Fibroblast of the conjunctiva (primary cell): ENCODE results near the gene TRERF1.
"Not testable (repeated sequence)": the region's sequence is repeated elsewhere in the genome, so short reads cannot be mapped to it uniquely, and the experiment has no call there.

Experiments used
- DNase-seq: peaks from one replicate; pipeline ENCODE4 v3.0.0-alpha.2; 2010; ENCODE audit warnings: low read depth

Gene TRERF1

DNA sequence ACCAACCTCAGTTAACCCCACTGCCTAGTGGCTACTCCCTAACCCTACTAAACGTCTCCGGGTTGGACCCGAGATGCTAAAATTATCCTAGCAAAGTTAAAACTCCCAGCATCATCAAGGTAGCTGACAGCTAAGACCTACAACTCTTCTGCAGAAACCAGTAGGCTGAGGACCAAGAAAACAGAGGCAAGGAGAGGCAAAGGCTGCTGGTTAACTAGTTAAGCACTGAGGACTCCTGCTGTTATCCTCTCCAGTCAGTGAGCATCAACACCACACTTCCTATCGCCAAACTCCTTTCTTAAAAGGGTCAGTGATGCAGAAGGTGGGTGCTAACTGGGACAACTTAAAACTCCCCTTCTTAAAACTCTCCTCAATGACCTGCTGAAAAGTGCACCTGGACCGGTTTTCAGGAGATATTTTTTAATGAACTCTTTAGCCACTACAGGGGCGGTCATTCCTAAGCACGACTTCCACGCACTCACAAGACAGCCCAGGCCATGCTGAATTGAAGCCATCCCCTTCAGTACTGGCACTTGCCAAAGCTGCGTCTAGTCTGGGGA, 1.7 kb downstream of the TRERF1 start:
- DNase-seq = no peak

DNA sequence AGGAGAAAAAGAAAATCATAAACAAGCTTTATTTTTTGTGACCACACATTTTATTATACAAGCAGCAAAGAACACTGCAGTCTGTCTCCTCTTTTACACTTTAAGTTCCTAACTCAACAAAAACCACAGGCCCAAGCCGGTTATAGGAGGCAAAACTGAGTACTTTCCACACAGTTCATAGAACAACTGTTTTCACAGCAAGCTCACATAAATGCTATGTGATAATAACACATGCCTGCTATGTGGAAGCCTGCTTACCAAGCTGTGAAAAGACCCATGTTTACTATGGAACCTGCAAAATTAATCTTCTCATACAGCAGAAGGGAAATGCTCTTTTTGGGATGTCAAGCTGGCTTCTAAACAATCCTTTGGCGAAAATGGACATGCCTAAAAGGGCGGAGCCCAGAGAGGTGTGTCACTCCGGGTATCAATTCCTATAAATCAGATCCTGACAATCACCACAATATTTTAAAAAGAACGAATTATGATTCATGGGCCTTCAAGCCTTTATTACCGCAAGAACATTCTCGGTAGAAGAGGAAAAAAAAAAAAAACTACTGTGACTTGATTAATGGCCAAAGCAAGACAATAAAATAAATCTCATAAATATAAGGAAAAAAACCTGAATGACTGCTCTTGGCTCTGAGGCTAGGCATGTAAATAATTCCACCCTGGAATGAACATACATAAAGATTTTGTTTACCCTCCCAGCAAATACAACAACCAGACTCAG, 2.6 kb downstream of the TRERF1 start:
- no peak for DNase-seq

DNA sequence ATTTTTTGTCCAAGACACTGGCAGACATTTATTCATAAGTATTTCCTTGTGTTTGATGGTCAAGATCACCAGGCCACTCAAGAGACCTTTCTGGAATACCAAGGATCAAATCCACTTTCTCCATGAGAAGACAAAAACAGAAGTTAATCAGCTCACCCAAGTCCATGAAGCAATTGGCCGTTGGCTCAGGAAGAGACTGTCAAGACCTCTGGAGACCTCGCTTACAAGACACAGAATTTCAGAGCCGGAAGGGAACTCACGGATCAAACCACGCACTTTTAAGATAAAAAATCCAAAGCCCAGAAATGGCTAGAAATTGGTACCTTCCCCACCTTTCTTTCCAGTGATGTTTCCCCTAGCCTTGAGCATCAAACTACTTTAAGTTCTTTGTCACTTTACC, 3.3 kb downstream of the TRERF1 start:
- no peak for DNase-seq

DNA sequence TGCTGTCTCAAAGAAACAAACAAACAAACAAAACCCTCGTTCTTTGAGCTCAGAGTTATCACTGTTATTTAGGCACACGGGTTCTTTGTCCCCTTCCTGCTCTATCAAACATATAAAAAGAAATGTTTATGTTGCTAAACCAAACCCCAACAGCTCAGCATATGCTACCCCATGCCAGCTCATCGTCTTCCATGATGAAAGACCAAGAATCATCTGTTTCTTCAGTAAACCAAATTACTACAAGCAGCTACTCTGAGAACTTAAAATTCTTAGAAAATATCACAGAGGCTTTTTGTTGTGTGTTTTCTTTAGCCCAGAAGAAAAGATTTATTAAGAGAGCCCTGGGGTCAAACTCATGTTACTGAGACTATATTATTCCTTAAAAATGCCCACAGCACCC, 4.7 kb downstream of the TRERF1 start:
- no peak for DNase-seq

DNA sequence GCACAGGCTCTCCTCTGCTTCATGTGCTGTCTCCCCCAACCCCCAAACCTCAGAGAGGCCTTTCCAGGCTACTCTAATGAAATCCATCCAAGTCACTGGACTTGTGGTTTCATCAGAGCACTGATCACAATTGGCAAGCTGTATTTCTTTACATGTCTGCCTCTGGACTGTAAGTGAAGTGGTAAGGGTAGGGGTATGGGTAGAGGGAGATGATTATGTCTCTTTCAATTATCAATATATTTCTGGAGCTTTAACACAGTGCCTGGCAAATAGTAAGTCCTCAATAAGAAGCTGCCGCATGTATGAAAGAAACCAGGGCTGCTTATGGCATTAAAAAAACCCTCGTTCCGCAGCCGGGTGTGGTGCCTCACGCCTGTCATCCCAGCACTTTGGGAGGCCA, 5.4 kb downstream of the TRERF1 start:
- no peak for DNase-seq

DNA sequence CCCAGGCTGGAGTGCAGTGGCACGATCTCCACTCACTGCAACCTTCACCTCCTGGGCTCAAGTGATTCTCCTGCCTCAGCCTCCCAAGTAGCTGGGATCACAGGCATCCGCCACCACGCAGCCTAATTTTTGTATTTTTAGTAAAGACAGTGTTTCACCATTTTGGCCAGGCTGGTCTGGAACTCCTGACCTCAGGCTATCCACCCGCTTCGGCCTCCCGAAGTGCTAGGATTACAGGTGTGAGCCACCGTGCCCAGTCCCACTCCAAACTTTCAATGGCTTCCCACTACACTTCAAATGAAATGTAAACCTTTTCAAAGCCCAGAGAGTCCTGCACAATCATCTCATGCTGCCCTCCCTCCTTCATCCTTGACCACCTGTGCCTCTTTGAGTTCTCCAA, 5.8 kb downstream of the TRERF1 start:
- DNase-seq = not testable (repeated sequence)

DNA sequence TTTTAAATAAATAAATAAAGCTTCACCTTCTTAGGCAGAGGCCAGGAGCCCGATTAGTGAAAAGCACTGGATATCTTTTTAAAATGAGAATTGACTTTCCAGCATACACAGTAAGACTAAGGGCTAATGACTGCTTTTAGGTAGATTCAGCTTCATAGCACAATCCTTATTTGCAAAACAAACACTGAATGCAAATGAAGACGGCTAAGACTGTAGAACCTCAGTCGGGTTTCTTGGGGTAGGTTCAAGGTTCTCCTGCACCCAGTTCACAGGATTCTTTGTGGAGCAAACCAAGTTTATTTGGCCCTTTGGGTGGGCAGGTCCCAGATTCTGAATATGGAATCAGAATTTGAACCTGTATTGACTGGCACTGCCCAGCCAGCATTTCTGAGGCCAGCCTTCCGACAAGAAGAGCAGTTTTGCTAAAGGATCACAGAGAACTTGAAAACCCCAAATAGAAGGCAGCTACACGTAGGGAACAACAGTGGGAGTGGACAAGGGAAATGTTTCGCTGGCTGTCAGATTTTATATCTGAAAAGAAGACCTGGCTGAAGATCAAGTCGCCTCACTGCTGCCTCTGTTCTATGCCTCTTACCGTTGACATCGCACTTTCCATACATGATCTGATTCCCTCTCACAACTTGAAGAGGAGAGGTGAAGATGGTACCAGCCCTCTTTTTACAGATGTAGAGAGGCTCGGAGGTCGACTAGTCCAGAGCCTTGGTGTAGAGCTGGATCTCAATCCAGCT, 8.2 kb downstream of the TRERF1 start:
- DNase-seq = no peak

DNA sequence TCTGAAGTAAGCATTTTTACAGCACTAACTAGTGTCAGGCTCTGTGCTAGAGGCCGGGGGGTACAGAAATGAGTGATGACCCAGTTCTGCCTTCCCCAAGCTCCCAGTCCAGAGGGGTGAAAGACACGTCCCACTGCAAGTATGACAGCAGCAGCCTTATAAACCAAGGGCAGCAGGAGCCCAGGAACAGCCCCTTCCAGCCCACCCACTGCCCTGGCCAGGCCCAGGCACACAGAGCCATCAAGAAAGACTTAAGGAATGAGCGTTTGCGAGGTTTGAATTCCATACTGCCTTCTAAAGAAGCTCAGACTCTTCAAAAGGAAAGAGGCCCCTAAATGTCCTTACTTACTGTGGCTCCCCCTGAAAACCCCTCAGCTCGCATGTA, 10.0 kb downstream of the TRERF1 start:
- DNase-seq = no peak

DNA sequence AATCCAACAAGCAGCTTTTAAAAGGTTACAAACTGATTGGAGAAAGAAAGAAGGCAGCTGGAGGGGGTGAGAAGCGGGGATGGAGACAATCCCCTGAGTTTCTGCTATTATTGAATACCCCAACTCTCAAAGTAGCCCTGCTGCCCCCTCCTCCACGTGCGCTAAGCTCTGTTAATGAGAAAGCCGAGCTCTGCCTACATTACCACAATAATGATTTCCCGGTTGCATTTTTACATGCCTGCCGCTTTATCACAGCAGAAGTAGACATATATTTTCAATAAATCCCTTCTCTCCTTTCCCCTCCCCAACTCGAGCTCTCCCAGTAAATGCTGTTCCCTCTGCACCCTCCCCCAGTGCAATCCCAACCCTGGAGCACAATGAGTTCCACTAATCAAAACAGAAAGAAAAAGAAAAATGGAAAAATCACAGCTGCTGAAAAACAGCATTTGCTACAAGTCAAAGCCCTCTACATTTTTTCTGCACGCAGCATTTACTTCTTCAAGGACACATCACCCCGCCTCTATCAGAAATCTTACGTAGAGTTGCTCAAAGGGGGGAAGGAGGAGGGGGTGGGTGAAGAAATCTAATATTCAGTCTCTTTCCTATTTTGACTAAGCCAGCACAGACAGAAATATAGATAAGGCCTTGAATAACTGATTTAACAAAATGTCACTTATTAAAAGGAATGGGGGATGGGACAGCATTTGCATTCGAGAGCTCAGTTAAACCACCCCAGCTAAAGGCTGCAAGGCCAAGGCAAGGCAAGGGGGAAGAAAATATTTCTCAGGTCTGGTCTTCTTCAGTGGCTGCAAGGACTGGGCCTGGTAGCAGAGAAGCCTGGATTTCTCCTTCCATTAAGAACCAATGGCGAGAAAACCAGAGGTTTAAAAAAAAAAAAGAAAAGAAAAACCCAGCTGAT, 10.7 kb downstream of the TRERF1 start:
- no peak for DNase-seq

DNA sequence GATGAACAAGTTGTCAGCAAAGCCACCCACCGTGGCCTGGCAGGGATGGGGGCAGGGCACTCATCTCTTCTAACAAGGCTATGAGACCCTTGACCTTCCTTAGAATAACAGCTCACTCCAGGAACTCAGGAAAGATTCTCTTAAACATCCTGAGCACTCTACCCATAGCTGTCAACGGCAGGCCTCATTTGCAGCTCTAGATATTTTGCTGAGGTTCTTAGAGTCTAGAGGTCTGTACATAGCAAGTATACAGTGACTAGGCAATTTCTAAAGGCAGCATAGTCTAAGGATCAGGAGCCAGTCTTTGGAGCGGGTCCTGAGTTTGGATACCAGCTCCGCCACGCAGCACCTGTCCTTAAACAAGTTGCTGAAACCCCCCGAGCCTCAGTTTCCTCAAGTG, 11.7 kb downstream of the TRERF1 start:
- no peak for DNase-seq

DNA sequence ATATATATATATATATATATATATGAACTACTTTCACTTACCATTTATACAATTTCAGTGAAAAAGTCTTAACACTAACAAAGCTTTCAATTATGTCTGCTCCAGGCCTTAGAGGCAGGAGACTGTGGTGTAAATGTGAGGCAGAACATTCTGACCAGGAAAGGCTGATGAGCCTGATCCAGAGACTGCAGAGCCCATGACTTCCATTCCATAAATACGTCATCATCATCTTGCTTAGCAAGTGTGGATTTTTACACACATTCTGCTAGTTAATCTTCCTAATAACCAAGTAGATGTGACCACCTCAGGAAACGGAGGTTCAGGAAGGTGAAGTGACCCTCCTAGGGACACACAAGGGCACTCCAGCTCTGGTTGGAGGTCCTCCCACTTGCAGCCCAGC, 14.9 kb downstream of the TRERF1 start:
- no peak for DNase-seq

DNA sequence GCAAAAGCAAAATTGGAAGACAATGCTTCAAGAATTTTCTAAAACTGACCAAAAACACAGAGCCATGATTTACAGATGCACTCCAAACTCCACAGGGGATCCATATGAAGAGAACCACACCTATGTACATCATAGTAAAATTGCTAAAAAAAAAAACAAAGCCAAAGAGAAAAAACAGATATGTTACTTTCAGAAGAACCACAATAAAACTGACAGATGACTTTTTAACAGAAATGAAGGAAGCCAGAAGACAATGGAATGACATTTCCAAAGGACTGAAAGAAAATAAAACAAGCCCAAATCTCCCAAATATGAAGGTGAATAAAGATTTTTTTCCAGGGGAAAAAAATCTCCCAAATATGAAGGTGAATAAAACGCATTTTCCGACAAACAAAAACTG, 17.5 kb downstream of the TRERF1 start:
- DNase-seq = no peak

DNA sequence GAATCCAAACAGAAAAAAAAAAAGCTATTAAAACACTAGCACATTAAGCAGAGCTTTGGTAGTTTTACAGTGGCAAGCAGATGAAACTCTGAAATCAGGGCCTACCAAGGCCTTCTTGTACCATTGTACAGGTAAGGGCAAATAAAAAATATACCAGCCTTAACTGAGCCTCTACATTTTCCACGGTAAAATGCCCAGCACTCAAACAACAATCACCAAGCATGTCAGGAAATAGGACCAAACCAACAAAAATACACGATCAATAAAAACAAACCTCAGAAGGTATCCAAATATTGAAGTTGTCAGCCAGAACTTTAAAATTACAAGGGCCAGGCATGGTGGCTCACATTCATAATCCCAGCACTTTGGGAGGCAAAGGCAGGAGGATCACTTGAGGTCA, 18.3 kb downstream of the TRERF1 start:
- DNase-seq = no peak

DNA sequence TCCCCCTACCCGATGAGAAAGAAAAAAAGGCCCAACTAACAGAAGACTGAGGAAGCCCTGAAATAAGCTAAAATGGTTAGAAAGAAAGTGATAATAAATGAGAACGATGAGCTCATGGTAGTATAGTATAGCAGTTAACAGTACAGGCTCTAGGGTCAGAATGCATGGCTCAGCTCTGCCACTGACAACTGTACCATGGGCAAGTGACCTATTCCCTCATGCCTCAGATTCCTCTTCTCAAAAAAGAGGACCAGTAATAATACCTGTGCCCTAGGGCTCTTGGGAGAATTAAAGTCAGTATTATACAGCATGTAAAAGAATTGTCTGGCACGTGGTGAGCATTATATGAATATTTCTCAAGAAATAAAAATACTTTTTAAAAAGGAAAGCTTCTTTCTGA, 19.8 kb downstream of the TRERF1 start:
- DNase-seq = no peak

DNA sequence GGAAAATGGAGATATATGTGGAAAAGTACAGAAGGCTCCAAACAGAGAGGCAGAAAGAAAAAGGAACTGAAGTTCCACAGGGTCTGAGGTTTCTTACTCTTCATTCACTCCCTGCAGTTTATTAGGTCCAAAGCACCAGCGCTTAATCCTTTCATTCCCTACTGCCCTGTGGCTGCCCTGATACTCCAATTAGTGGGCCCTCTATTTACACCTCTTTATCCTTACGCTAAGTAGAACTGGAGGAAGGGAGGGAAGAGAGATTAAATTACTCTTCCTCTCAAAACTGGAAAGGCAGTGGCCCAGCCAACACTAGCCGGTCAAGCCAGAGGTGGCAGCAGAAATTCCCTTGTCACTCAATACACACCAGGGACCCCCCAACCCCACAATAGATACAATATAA, 20.4 kb downstream of the TRERF1 start:
- DNase-seq = no peak

DNA sequence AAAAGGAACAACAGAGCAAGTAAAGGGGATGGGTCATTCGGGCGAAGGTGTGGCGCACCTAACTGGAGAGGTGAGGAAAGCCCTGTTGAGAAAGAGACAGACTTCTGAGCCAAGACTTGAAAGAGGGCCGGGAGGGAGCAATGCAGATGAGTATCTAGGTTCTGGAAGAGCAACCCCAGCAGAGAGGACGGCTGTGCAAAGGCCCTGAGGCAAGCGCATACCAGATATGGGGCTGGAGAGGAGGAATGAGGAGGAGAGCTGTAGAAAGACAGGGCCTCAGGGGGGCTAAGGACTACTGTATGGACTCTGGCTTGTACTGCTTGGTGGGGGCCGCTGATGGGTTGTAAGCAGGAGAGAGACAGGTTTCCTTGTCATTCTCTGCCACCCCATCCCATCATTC, 21.9 kb downstream of the TRERF1 start:
- no peak for DNase-seq

DNA sequence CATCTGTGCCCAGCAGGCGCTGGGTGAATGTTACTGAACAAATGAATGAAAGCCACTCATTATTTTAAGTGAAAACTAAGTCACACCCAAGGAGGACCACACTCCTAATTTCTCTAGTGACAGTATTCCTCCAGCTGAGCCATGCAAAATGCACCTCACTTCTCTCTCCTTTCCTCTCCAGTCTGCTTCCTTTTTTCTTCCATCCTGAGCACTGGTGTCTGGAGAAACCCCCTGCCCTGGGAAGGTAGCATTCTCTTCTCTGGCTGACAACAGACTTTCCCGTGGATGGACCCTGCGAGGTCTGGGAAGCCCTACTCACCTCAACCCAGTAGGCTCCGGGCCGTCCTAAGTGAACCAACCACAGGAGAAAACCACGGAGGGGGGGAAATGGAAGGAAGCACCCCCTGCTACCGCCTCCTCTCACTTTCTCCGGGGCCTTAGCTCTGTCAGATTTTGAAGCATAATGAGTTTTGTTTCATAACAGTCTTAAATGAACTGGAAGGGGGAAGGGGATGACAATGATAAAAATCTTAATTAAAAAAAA, 22.6 kb downstream of the TRERF1 start:
- no peak for DNase-seq

DNA sequence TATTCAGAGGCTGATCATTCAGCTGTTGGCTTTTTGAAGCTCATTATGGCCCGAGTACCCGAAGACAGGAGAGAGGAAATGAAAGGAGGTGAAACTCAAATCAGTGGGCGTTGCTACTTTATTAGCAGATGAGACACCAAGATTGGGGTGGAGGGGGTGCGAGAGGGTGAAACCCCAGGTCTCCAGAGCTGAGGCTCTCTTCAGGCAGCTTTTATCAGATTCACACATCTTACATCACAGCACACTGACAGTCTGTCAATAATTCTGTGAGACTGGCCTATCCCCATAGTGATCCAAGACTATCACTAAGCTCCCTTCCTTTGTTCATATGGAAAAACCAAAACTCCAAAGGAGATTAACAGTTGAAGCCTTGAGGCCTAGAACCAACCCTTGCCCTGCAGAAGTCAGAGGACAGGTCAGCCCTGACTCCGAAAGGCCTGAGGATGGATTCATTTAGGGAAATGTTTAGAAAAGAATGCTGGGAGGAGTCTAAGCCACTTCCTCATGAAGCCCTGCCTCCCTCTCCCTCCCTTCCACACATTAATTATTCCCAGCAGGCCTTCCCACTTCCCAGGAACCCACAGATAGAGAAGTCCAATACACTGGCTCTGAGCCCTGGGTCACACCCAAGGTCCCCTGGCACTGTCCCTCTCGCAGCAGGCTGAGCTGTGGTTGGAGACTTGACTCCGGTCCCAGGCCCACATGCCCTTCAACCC, 23.2 kb downstream of the TRERF1 start:
- DNase-seq = no peak

DNA sequence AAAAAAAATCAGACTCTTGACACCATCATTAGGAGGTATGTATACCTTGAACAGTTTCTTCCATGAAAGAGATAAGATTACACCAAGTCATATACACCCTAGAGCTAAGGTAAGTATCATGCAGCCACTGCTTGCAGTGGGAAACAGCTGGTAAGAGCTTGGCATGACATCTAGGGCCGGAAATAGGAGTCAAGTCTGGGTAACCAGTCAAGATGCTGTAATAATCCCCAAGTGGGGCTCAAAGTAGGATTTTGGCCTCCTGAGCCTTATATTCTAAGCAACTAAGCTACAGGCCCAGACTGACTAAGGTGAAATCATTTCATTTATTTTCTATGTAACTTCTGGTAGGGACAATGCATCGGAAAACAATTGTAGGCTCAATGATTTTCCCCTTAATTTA, 23.9 kb downstream of the TRERF1 start:
- DNase-seq = no peak

DNA sequence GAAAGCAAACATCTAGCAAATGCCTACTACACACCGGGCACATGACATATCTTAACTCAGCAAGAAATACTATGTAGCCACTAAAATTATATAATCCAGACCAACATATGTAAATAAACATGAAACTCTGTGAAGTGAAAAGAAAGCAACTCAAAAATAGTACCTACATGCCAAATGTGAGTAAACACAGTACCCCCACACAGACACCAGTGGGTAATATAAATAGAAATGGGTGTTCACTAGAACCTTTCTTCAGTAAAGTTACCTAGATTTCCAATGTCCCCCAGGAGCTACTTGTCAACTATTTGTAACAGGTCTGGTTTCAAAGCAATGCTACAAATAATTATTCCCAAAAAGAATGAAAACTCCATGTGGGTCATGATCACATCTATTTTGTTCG, 25.5 kb downstream of the TRERF1 start:
- DNase-seq = no peak

DNA sequence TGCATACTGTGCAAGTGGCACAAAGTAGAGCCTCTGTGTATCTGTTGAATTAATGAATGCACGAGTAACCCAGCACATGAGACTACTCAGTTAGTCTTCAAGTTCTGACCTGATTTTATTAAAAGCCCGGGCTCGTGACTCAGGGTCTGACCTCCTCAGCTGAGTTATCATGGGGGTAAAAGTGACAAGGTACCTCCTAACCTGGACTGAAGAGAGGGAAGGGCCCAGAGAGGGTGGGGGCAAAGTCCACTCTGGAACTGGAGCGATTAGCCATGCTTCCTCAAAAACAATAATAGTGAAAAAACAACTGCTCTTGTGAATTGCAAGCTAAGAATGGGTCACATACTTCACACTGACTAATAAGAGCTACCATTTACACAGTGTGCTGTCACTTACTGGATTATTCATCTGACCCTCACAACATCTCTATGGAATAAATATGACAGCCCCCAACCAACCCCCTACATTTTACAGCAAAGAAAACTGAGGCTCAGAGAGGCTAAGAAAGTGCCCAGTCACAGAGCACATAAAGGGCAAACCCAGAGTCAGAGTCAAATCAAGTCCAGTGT, 26.7 kb downstream of the TRERF1 start:
- DNase-seq = no peak
